ENCODE results near the gene PIGN.

- TF ChIP-seq CTCF (IDR thresholded peaks at IDR 0.05; ENCODE audit: extremely low read depth in 1 of 2, insufficient read depth in 1 of 2, low read depth in 1 of 2, low read length in 2 of 2) (no peak), POLR2AphosphoS5 (IDR thresholded peaks at IDR 0.05; ENCODE audit: insufficient read depth, low read depth, low read length) (no peak), POLR2A (IDR thresholded peaks at IDR 0.05; ENCODE audit: low read depth, low read length) (no peak), FOS (IDR thresholded peaks at IDR 0.05; ENCODE audit: borderline replicate concordance, insufficient read depth, low read length) (no peak), GATA2 (IDR thresholded peaks at IDR 0.05; ENCODE audit: insufficient read depth, insufficient read length, low read depth, low read length) (no peak), MYC (IDR thresholded peaks at IDR 0.05; ENCODE audit: low read depth, low read length) (no peak), MAX (IDR thresholded peaks at IDR 0.05; ENCODE audit: insufficient read depth, insufficient read length) (no peak)
Measured at GRCh38 chr18:62072370-62072769, 114.5 kb downstream of the PIGN start.

All from endothelial cell of umbilical vein (primary cell).